GM18951 (cell line): Measurements from ENCODE around the gene DTYMK.

Experiments used
- POLR2A ChIP-seq: IDR thresholded peaks from 4 replicates; pipeline ENCODE4 v1.6.1; 2011; ENCODE audit warnings: mild to moderate bottlenecking; ENCODE audit not compliant: insufficient read length, insufficient read depth; ENCODE audit errors: extremely low read depth
- in situ Hi-C: fragments of 300-500 bp; cut with MboI; formaldehyde crosslinking; loops from one replicate; pipeline ENCODE4 v1.12.0; 2022; ENCODE audit warnings: low sequenced_read_pairs, mixed read lengths, inconsistent platforms; ENCODE audit not compliant: unreplicated experiment

DTYMK gene

GRCh38 chr2:241701149-241701398, 14.5 kb upstream of the DTYMK start:
- in situ Hi-C loops, result no loop called here
- no peak for TF ChIP-seq POLR2A

GRCh38 chr2:241695651-241696050, 9.0 kb upstream of the DTYMK start:
- in situ Hi-C loops, result no loop called here

GRCh38 chr2:241692448-241692847, 5.8 kb upstream of the DTYMK start:
- in situ Hi-C loops, result no loop called here
- TF ChIP-seq POLR2A, result no peak

More at GRCh38 chr2:241695651-241696050, 9.0 kb upstream of the DTYMK start:
- TF ChIP-seq POLR2A, result no peak

- no peak for TF ChIP-seq POLR2A
- in situ Hi-C loops, result no loop called here
These were observed 3.6 kb upstream of the DTYMK start for GRCh38 chr2:241690202-241690717.

GRCh38 chr2:241689306-241689705, 2.7 kb upstream of the DTYMK start:
- in situ Hi-C loops, result no loop called here
- no peak for TF ChIP-seq POLR2A

- no peak for TF ChIP-seq POLR2A
- in situ Hi-C loops, result no loop called here
These were observed 328 bp downstream of the DTYMK start for GRCh38 chr2:241686324-241686649.

- in situ Hi-C loops, result no loop called here
- no peak for TF ChIP-seq POLR2A
These were observed 5.6 kb downstream of the DTYMK start for GRCh38 chr2:241680827-241681599.

- in situ Hi-C loops, result no loop called here
- TF ChIP-seq POLR2A, result no peak
These were observed 6.6 kb downstream of the DTYMK start for GRCh38 chr2:241680044-241680443.

- in situ Hi-C loops, result no loop called here
- no peak for TF ChIP-seq POLR2A
These were observed 7.7 kb downstream of the DTYMK start for GRCh38 chr2:241678784-241679540.

GRCh38 chr2:241678307-241678706, 8.3 kb downstream of the DTYMK start:
- TF ChIP-seq POLR2A, result no peak
- in situ Hi-C loops, result no loop called here

- in situ Hi-C loops, result no loop called here
- no peak for TF ChIP-seq POLR2A
These were observed 9.2 kb downstream of the DTYMK start for GRCh38 chr2:241677392-241677791.

GRCh38 chr2:241676665-241677064, 9.9 kb downstream of the DTYMK start:
- in situ Hi-C loops, result no loop called here
- no peak for TF ChIP-seq POLR2A

- no peak for TF ChIP-seq POLR2A
- in situ Hi-C loops, result no loop called here
These were observed 10.7 kb downstream of the DTYMK start for GRCh38 chr2:241675885-241676284.

- in situ Hi-C loops, result no loop called here
These were observed 12.6 kb downstream of the DTYMK start for GRCh38 chr2:241673797-241674725.

More at GRCh38 chr2:241673797-241674725, 12.6 kb downstream of the DTYMK start:
- TF ChIP-seq POLR2A, result no peak
